Bronchial smooth muscle cell (primary cell): ENCODE data around the gene MCRS1. TPM values are rescaled to one million over a fixed set of nuclear protein-coding genes. Genes with fewer than 3 reads are reported as not detected.

Experiments used
- total RNA-seq: library from RNA; depleted of rRNA; stranded (reverse); fragments of >200 nt; gene quantifications from 2 replicates; pipeline ENCODE4 v1.2.1, GENCODE V29; 2014

MCRS1 gene
- 45.9 and 55.4 TPM in 2 replicates for total RNA-seq

GRCh38 chr12:49567611-49568441 lies at the start of gene MCRS1:
Gene MCRS1, minus strand, starts transcription at chr12:49568142. Its CDS starts 1,411 bp downstream, at chr12:49566731.

GRCh38 chr12:49605539-49605938 lies 37.6 kb upstream of the MCRS1 start, which contains the start of gene FAM186B:
Gene FAM186B, minus strand, starts transcription at chr12:49605639. Its CDS starts 162 bp downstream, at chr12:49605477.

GRCh38 chr12:49538510-49539403 lies 29.2 kb downstream of the MCRS1 start, which contains the start of gene KCNH3:
Gene KCNH3, plus strand, starts transcription at chr12:49539030. Its CDS starts 387 bp downstream, at chr12:49539417.

Other genes with a start within 250 kb of the MCRS1 start
- 1.0 and 4.7 TPM in 2 replicates for gene TROAP, start 244.9 kb downstream of the MCRS1 start, total RNA-seq
- gene C1QL4, start 231.0 kb downstream of the MCRS1 start, total RNA-seq, result 0.09 and 0.63 TPM in 2 replicates
- gene DNAJC22, start 221.3 kb downstream of the MCRS1 start, total RNA-seq, result 0.43 and 7.9 TPM in 2 replicates
- 27.0 and 40.5 TPM in 2 replicates for gene SPATS2, start 200.7 kb downstream of the MCRS1 start, total RNA-seq
- 0.32 and 0.52 TPM in 2 replicates for gene KCNH3, start 29.1 kb downstream of the MCRS1 start, total RNA-seq
- gene FAM186B, start 37.5 kb upstream of the MCRS1 start, total RNA-seq, result 0.43 and 0.63 TPM in 2 replicates
- gene PRPF40B, start 55.4 kb upstream of the MCRS1 start, total RNA-seq, result 13.6 and 17.3 TPM in 2 replicates
- 18.0 and 22.6 TPM in 2 replicates for gene FMNL3, start 139.3 kb upstream of the MCRS1 start, total RNA-seq
- 258 and 333 TPM in 2 replicates for gene TMBIM6, start 173.4 kb upstream of the MCRS1 start, total RNA-seq